Panc1 (cell line): ENCODE measurements around the gene HEBP2.

Experiments used
- CTCF ChIP-seq: fragments of 450-650 bp; IDR thresholded peaks from 2 replicates; pipeline ENCODE4 v1.5.1; 2017; ENCODE audit warnings: mild to moderate bottlenecking
- REST ChIP-seq, 2 experiments: IDR thresholded peaks; 2 replicates each; pipeline ENCODE4 v1.6.1; 2011 to 2012; ENCODE audit warnings: low read depth in 2 of 2, control low read depth in 1 of 2, low read length in 1 of 2, mild to moderate bottlenecking in 1 of 2, moderate library complexity in 1 of 2; ENCODE audit not compliant: insufficient read depth in 1 of 2
- TCF7L2 ChIP-seq: IDR thresholded peaks from 2 replicates; pipeline ENCODE4 v1.6.1; 2011; ENCODE audit warnings: mild to moderate bottlenecking, low read depth, low read length, inconsistent platforms

- TF ChIP-seq REST (IDR thresholded peaks at IDR 0.05; ENCODE audit: insufficient read depth in 1 of 2, low read depth in 2 of 2, low read length in 1 of 2) (no peak), CTCF (no peak), TCF7L2 (no peak)
Measured at GRCh38 chr6:138418118-138418742, 14.2 kb downstream of the HEBP2 start.
